Small intestine (tissue), 7 donors: ENCODE results near the gene SOST. TPM values are rescaled to one million over a fixed set of nuclear protein-coding genes. Genes with fewer than 3 reads are reported as not detected.
A peak's percentile ranks its signal among the peaks of the same experiment; 100 is the strongest.
"Not testable (repeated sequence)": the region's sequence is repeated elsewhere in the genome, so short reads cannot be mapped to it uniquely, and the experiment has no call there.

Experiments used
- DNase-seq, 2 donors: peaks; one replicate each; pipeline versions ENCODE4 v3.0.0 to v3.0.0-alpha.2; 2013
- FAIRE-seq: peaks from 2 replicates; lab custom pipeline; 2012; peaks lifted over from hg19 to GRCh38; lab: Jason Lieb, UNC
- H3K27ac ChIP-seq, 3 donors: one replicate each; pipeline ENCODE4 v1.5.1; 2013; ENCODE audit warnings: low read length in 2 of 3, mild to moderate bottlenecking in 2 of 3, control low read depth in 1 of 3, inconsistent platforms in 1 of 3, low read depth in 1 of 3, moderate library complexity in 1 of 3
- H3K27me3 ChIP-seq, 3 donors: one replicate each; pipeline ENCODE4 v1.6.1; 2013; ENCODE audit warnings: low read length in 3 of 3, inconsistent platforms in 1 of 3; ENCODE audit not compliant: control insufficient read depth in 3 of 3, insufficient read depth in 3 of 3
- H3K36me3 ChIP-seq, 3 donors: one replicate each; pipeline ENCODE4 v1.6.1; 2013; ENCODE audit warnings: low read length in 3 of 3, inconsistent platforms in 1 of 3, low read depth in 1 of 3, mild to moderate bottlenecking in 1 of 3, moderate library complexity in 1 of 3; ENCODE audit not compliant: control insufficient read depth in 3 of 3, insufficient read depth in 2 of 3
- H3K4me1 ChIP-seq, 3 donors: one replicate each; pipeline ENCODE4 v1.6.1; 2013; ENCODE audit warnings: low read length in 2 of 3, inconsistent platforms in 1 of 3, low read depth in 1 of 3, mild to moderate bottlenecking in 1 of 3, moderate library complexity in 1 of 3; ENCODE audit not compliant: control insufficient read depth in 3 of 3, insufficient read depth in 2 of 3
- H3K4me3 ChIP-seq, 3 donors: one replicate each; pipeline ENCODE4 v1.5.1; 2013; ENCODE audit warnings: low read length in 3 of 3, control low read depth in 1 of 3, inconsistent platforms in 1 of 3, low read depth in 1 of 3, mild to moderate bottlenecking in 1 of 3, moderate library complexity in 1 of 3
- H3K9me3 ChIP-seq, 2 donors: one replicate each; pipeline ENCODE4 v1.6.1; 2013; ENCODE audit warnings: low read depth in 1 of 2, low read length in 1 of 2; ENCODE audit not compliant: control insufficient read depth in 2 of 2, insufficient read depth in 1 of 2
- WGBS, 3 donors: extraction: QIAGEN DNeasy Blood & Tissue Kit; methylation state at CpG; one replicate each; pipeline ENCODE4 v1.1.7; 2013; 5-methylcytosine and 5-hydroxymethylcytosine counted together
- polyA plus RNA-seq, 4 donors: library from polyadenylated mRNA; stranded (reverse) in 3 of 4; unstranded in 1 of 4; fragments of 200-250 nt in 3 of 4; fragments of 120-200 nt in 1 of 4; gene quantifications; one replicate each; pipeline versions ENCODE4 v1.2.1 to v1.2.3, GENCODE V29; 2013
- donor health status: healthy with polysubstance abuse.
- donor health status: control.
- donor health status: control.
- donor health status: Bipolar disorder and iron deficiency.
- donor health status: healthy.

The SOST gene
- polyA plus RNA-seq, 4 donors = 0.04 TPM; not detected in 3

- WGBS, 3 donors = 84 to 94% (median 86%) methylated on average over 4 of the region's 4 CpGs
- H3K9me3 ChIP-seq, H3K4me1 ChIP-seq, H3K4me3 ChIP-seq, DNase-seq, FAIRE-seq, H3K36me3 ChIP-seq, H3K27ac ChIP-seq, H3K27me3 ChIP-seq: not testable (repeated sequence)
Measured at GRCh38 chr17:43792668-43793067, 34.1 kb upstream of the SOST start.

DNA sequence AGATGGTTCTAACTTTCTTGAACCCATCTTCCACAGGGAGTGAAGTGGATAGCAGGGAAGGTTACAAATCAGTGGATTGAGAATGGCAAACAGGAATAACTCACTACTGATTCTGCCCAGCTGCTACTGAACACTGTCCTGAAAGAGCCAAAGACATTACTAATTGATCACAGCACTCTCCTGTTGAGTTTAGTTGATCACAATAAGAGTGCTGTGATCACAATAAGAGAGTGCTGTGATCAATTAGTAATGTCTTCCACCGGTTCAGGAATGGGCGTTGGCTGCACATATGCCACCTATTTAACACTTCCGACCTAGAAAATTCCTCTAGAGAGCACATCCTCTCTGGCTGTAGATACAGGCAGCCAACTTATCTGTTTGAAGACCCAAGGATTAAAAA lies 33.0 kb upstream of the SOST start:
- Histone ChIP-seq H3K36me3 (no peaks in the 10 kb centered on the region), H3K27me3 (no peaks in the 10 kb centered on the region), H3K9me3 (no peaks in the 10 kb centered on the region), H3K27ac (no peak overlapping the region), H3K4me1 (peaks cover 0 to 6% (median 0%) of the 10 kb centered on the region in 3 donors), H3K4me3 (no peak overlapping the region)
- peak; percentile 65 to 78 for DNase-seq
- no peak for FAIRE-seq
- WGBS, 3 donors = 7 to 19% (median 13%) methylated on average over 3 of the region's 3 CpGs

DNA sequence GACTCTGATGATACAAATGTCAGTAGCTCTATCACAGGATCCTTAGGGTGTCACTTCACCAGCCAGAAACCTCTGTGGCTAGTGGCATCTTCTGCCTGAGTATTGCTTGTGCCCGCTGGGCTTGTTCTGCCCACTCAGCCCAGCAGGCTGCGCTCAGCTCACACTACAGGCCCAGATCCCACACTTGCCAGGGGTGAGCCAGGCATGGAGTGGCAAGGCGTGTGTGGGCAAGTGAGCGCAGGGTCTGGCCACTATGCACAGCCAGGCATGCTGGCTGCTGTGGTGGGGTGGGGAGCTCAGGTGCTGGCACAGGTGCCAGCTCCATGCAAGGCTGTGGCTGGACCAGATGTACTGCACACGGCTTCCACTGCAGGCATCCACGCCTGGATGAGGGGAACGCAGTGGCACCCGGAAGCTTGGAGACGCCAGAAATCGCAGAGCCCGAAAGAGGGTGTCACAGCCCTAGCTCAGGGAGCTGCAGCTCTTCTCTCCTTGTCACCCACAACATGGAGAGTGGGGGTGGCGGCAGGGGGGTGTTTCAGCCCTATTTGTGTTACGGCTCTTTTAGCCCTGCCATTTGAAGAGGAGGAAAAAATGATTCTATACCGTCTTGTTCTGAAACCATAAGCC lies 31.8 kb upstream of the SOST start:
- Histone ChIP-seq H3K4me3 (no peak overlapping the region), H3K9me3 (no peaks in the 10 kb centered on the region), H3K27ac (no peak overlapping the region), H3K4me1 (peaks cover 0 to 6% (median 0%) of the 10 kb centered on the region in 3 donors), H3K27me3 (no peaks in the 10 kb centered on the region), H3K36me3 (no peaks in the 10 kb centered on the region)
- 73 to 86% (median 84%) methylated on average over 14 of the region's 14 CpGs for WGBS, 3 donors
- DNase-seq (peak in 1 of 2 donors; percentile 50), FAIRE-seq (no peak)

GRCh38 chr17:43789482-43789881 lies 30.9 kb upstream of the SOST start:
- H3K27me3 ChIP-seq = no peaks in the 10 kb centered on the region
- no peak overlapping the region for H3K27ac ChIP-seq
- FAIRE-seq (no peak), DNase-seq (no peak)
- no peaks in the 10 kb centered on the region for H3K36me3 ChIP-seq
- WGBS, 3 donors = 88 to 100% (median 92%) methylated on average over 1 of the region's 1 CpG
- no peaks in the 10 kb centered on the region for H3K9me3 ChIP-seq
- peaks cover 0 to 6% (median 0%) of the 10 kb centered on the region in 3 donors for H3K4me1 ChIP-seq
- no peak overlapping the region for H3K4me3 ChIP-seq

- 71 to 81% (median 78%) methylated on average over 5 of the region's 5 CpGs for WGBS, 3 donors
- Histone ChIP-seq H3K27me3 (peaks cover 0 to 3% (median 0%) of the 10 kb centered on the region in 3 donors), H3K4me3 (no peak overlapping the region), H3K27ac (no peak overlapping the region), H3K36me3 (no peaks in the 10 kb centered on the region), H3K9me3 (no peaks in the 10 kb centered on the region), H3K4me1 (peaks cover 0 to 6% (median 0%) of the 10 kb centered on the region in 3 donors)
- FAIRE-seq (no peak), DNase-seq (no peak)
Measured at GRCh38 chr17:43788540-43788939, 29.9 kb upstream of the SOST start.

GRCh38 chr17:43787728-43788127 lies 29.1 kb upstream of the SOST start:
- H3K27me3 ChIP-seq = peaks cover 0 to 9% (median 4%) of the 10 kb centered on the region in 3 donors
- H3K36me3 ChIP-seq = no peaks in the 10 kb centered on the region
- peaks cover 0 to 6% (median 0%) of the 10 kb centered on the region in 3 donors for H3K4me1 ChIP-seq
- no peak overlapping the region for H3K4me3 ChIP-seq
- WGBS, 3 donors = 60 to 81% (median 72%) methylated on average over 2 of the region's 2 CpGs
- FAIRE-seq (no peak), DNase-seq (no peak)
- H3K9me3 ChIP-seq = no peaks in the 10 kb centered on the region
- H3K27ac ChIP-seq = no peak overlapping the region

- Histone ChIP-seq H3K27ac (no peak overlapping the region), H3K27me3 (peaks cover 0 to 22% (median 4%) of the 10 kb centered on the region in 3 donors), H3K4me3 (no peak overlapping the region), H3K9me3 (no peaks in the 10 kb centered on the region), H3K4me1 (peaks cover 2 to 6% (median 3%) of the 10 kb centered on the region in 3 donors), H3K36me3 (no peaks in the 10 kb centered on the region)
- FAIRE-seq (no peak), DNase-seq (no peak)
- WGBS, 3 donors = 49 to 62% (median 55%) methylated on average over 5 of the region's 5 CpGs
Measured at GRCh38 chr17:43784628-43785101, 26.1 kb upstream of the SOST start.

- Histone ChIP-seq H3K4me1 (peaks cover 3 to 12% (median 4%) of the 10 kb centered on the region in 3 donors), H3K9me3 (no peaks in the 10 kb centered on the region), H3K4me3 (no peak overlapping the region), H3K27me3 (peaks cover 0 to 26% (median 4%) of the 10 kb centered on the region in 3 donors), H3K36me3 (no peaks in the 10 kb centered on the region), H3K27ac (no peak overlapping the region)
- FAIRE-seq (no peak), DNase-seq (no peak)
- 75 to 79% (median 77%) methylated on average over 2 of the region's 2 CpGs for WGBS, 3 donors
Measured at GRCh38 chr17:43784068-43784467, 25.5 kb upstream of the SOST start.
